H1 (cell line): ENCODE measurements around the gene LRRC45. TPM values are rescaled to one million over a fixed set of nuclear protein-coding genes. Genes with fewer than 3 reads are reported as not detected.

ENCODE experiments used
- CTCF ChIA-PET: fragments of 300-600 bp; sonication (Branson Sonifier 250); formaldehyde crosslinking; loops from one replicate; lab custom pipeline; 2021; ENCODE audit not compliant: partially characterized antibody; lab: Charles Lee
- POLR2A ChIA-PET: fragments of 300-600 bp; sonication (Branson Sonifier 250); formaldehyde crosslinking; loops from one replicate; lab custom pipeline; 2021; ENCODE audit warnings: inconsistent platforms; ENCODE audit not compliant: partially characterized antibody; lab: Charles Lee
- DNase-seq, 2 experiments: peaks; one replicate each; pipeline versions ENCODE4 v3.0.0 to v3.0.0-alpha.2; 2010 to 2022; ENCODE audit warnings: low spot score in 2 of 2, low read depth in 1 of 2, mixed read lengths in 1 of 2
- FAIRE-seq: peaks from 2 replicates; lab custom pipeline; 2011; peaks lifted over from hg19 to GRCh38; lab: Jason Lieb, UNC
- H2AFZ ChIP-seq: 2 replicates; pipeline ENCODE4 v1.8.1; 2012; ENCODE audit warnings: low read length, inconsistent platforms
- H2AK5ac ChIP-seq: 2 replicates; pipeline ENCODE4 v1.6.1; 2013; ENCODE audit warnings: low read depth, low read length
- H2BK120ac ChIP-seq: replicated peaks from 2 replicates; pipeline ENCODE3; 2013; ENCODE audit warnings: low read depth, low read length, inconsistent platforms
- H2BK12ac ChIP-seq: 2 replicates; pipeline ENCODE4 v1.6.1; 2013; ENCODE audit warnings: low read depth, low read length
- H2BK15ac ChIP-seq: 2 replicates; pipeline ENCODE4 v1.6.1; 2013; ENCODE audit warnings: low read length
- H2BK20ac ChIP-seq: 2 replicates; pipeline ENCODE4 v1.6.1; 2013; ENCODE audit warnings: low read length
- H2BK5ac ChIP-seq: 2 replicates; pipeline ENCODE4 v1.6.1; 2013; ENCODE audit warnings: low read depth, low read length
- H3K14ac ChIP-seq: 2 replicates; pipeline ENCODE4 v1.6.1; 2013; ENCODE audit warnings: inconsistent platforms; ENCODE audit not compliant: insufficient read length
- H3K18ac ChIP-seq: 2 replicates; pipeline ENCODE4 v1.6.1; 2013; ENCODE audit warnings: low read length; ENCODE audit errors: extremely low read depth
- H3K23ac ChIP-seq: 2 replicates; pipeline ENCODE4 v1.6.1; 2013; ENCODE audit warnings: inconsistent platforms; ENCODE audit not compliant: insufficient read length
- H3K23me2 ChIP-seq: 2 replicates; pipeline ENCODE4 v1.6.1; 2013; ENCODE audit warnings: low read depth, low read length
- H3K27ac ChIP-seq: 2 replicates; pipeline ENCODE4 v1.6.1; 2011; ENCODE audit warnings: low read depth, low read length, inconsistent platforms
- H3K27me3 ChIP-seq, 4 experiments: replicated peaks in 1 of 4; 1 replicate in 1 of 4; 2 replicates in 3 of 4; pipeline versions ENCODE4 v1.6.1 to v1.8.1; 2011 to 2013; ENCODE audit warnings: low read length in 3 of 4, mild to moderate bottlenecking in 3 of 4, inconsistent platforms in 2 of 4, mixed read lengths in 2 of 4, moderate library complexity in 1 of 4; ENCODE audit not compliant: control insufficient read depth in 3 of 4, insufficient read depth in 3 of 4; ENCODE audit errors: extremely low read depth in 1 of 4
- H3K36me3 ChIP-seq, 4 experiments: 2 replicates each; pipeline versions ENCODE4 v1.6.1 to v1.8.1; 2011 to 2013; ENCODE audit warnings: mild to moderate bottlenecking in 4 of 4, low read length in 3 of 4, moderate library complexity in 2 of 4, control low read depth in 1 of 4, inconsistent platforms in 1 of 4; ENCODE audit not compliant: insufficient read depth in 4 of 4, control insufficient read depth in 2 of 4
- H3K4ac ChIP-seq: replicated peaks from 2 replicates; pipeline ENCODE3; 2013; ENCODE audit warnings: low read length, low read depth, mixed read lengths, inconsistent platforms; ENCODE audit not compliant: insufficient read length
- H3K4me1 ChIP-seq, 4 experiments: replicated peaks in 1 of 4; 1 replicate in 1 of 4; 2 replicates in 3 of 4; pipeline versions ENCODE4 v1.6.1 to v1.8.1; 2011 to 2013; ENCODE audit warnings: low read length in 3 of 4, inconsistent platforms in 2 of 4, mixed read lengths in 1 of 4; ENCODE audit not compliant: insufficient read depth in 4 of 4, control insufficient read depth in 3 of 4
- H3K4me2 ChIP-seq, 2 experiments: 2 replicates each; pipeline versions ENCODE4 v1.6.1 to v1.8.1; 2011 to 2013; ENCODE audit warnings: low read depth in 2 of 2, low read length in 2 of 2, control low read depth in 1 of 2, inconsistent platforms in 1 of 2, mild to moderate bottlenecking in 1 of 2; ENCODE audit not compliant: insufficient read depth in 1 of 2
- H3K4me3 ChIP-seq, 4 experiments: fragments of 200-600, 300-600 bp in 1 of 4; sonication (generic), shearing (Covaris generic), sonication (Bioruptor Twin) in 1 of 4; 2 replicates each; pipeline versions ENCODE4 v1.5.1 to v1.8.1; 2011 to 2016; ENCODE audit warnings: low read length in 4 of 4, low read depth in 3 of 4, control low read depth in 2 of 4, inconsistent platforms in 2 of 4, mild to moderate bottlenecking in 2 of 4, mixed read lengths in 1 of 4, moderate library complexity in 1 of 4; ENCODE audit not compliant: insufficient read depth in 2 of 4; ENCODE audit errors: extremely low read depth in 1 of 4
- H3K56ac ChIP-seq: replicated peaks from 2 replicates; pipeline ENCODE3; 2013; ENCODE audit warnings: low read depth, mild to moderate bottlenecking, mixed read lengths, low read length, inconsistent platforms; ENCODE audit not compliant: insufficient read length
- H3K79me1 ChIP-seq: 2 replicates; pipeline ENCODE4 v1.6.1; 2013; ENCODE audit warnings: low read depth, low read length, control low read depth
- H3K79me2 ChIP-seq, 2 experiments: 2 replicates each; pipeline versions ENCODE4 v1.6.1 to v1.8.1; 2012 to 2013; ENCODE audit warnings: low read length in 2 of 2, mild to moderate bottlenecking in 2 of 2, inconsistent platforms in 1 of 2; ENCODE audit not compliant: insufficient read depth in 2 of 2, control insufficient read depth in 1 of 2
- H3K9ac ChIP-seq, 4 experiments: replicated peaks in 1 of 4; 1 replicate in 1 of 4; 2 replicates in 3 of 4; pipeline versions ENCODE4 v1.6.1 to v1.8.1; 2011 to 2013; ENCODE audit warnings: low read depth in 3 of 4, low read length in 3 of 4, control low read depth in 2 of 4, mild to moderate bottlenecking in 2 of 4, moderate library complexity in 2 of 4, inconsistent platforms in 1 of 4; ENCODE audit errors: extremely low read depth in 1 of 4
- H3K9me3 ChIP-seq, 2 experiments: 2 replicates each; pipeline versions ENCODE4 v1.6.1 to v1.8.1; 2012 to 2013; ENCODE audit warnings: mild to moderate bottlenecking in 2 of 2, moderate library complexity in 2 of 2, control low read depth in 1 of 2, inconsistent platforms in 1 of 2, low read depth in 1 of 2, low read length in 1 of 2, mixed read lengths in 1 of 2; ENCODE audit not compliant: insufficient read depth in 2 of 2
- H4K20me1 ChIP-seq, 2 experiments: replicated peaks in 1 of 2; 2 replicates each; pipeline versions ENCODE3 to v1.8.1; 2011 to 2013; ENCODE audit warnings: inconsistent platforms in 2 of 2, low read length in 2 of 2, mild to moderate bottlenecking in 1 of 2; ENCODE audit not compliant: insufficient read depth in 2 of 2, control insufficient read depth in 1 of 2
- H4K5ac ChIP-seq: 2 replicates; pipeline ENCODE4 v1.6.1; 2013; ENCODE audit warnings: low read length, low read depth, mixed read lengths, inconsistent platforms; ENCODE audit not compliant: insufficient read length
- H4K8ac ChIP-seq: 2 replicates; pipeline ENCODE4 v1.8.0; 2013; ENCODE audit warnings: mild to moderate bottlenecking, moderate library complexity, low read length, inconsistent platforms; ENCODE audit not compliant: insufficient read depth; ENCODE audit errors: extremely low read depth
- H4K91ac ChIP-seq: replicated peaks from 2 replicates; pipeline ENCODE3; 2013; ENCODE audit warnings: low read length, mixed read lengths, inconsistent platforms; ENCODE audit not compliant: insufficient read length
- CTBP2 ChIP-seq: IDR thresholded peaks from 2 replicates; pipeline ENCODE4 v1.7.0; 2011; ENCODE audit warnings: borderline replicate concordance, mild to moderate bottlenecking, moderate library complexity, mixed read lengths, low read length; ENCODE audit not compliant: insufficient read depth, insufficient read length
- POLR2AphosphoS5 ChIP-seq: IDR thresholded peaks from 2 replicates; pipeline ENCODE4 v1.6.1; 2011; ENCODE audit warnings: low read depth, low read length
- WGBS, 2 experiments: shearing (Covaris generic) in 1 of 2; methylation state at CpG; one replicate each; pipeline versions ENCODE4 v1.1.6 to v1.1.7; 2013 to 2015; ENCODE audit warnings: low lambda C conversion rate in 2 of 2, mixed read lengths in 2 of 2, inconsistent platforms in 1 of 2, low coverage in 1 of 2, missing lambda C conversion rate in 1 of 2; ENCODE audit not compliant: insufficient replicate concordance in 2 of 2, insufficient coverage in 1 of 2, insufficient read length in 1 of 2; ENCODE audit errors: extremely low coverage in 1 of 2, missing lambda C conversion rate in 1 of 2; 5-methylcytosine and 5-hydroxymethylcytosine counted together
- polyA plus RNA-seq, 7 experiments: library from polyadenylated mRNA; depleted of rRNA in 3 of 7; stranded (reverse) in 5 of 7; unstranded in 2 of 7; fragments of >200 nt in 5 of 7; fragments of 200-250 nt in 2 of 7; gene quantifications; 1 replicate in 5 of 7; 2 replicates in 1 of 7; 4 replicates in 1 of 7; pipeline versions ENCODE4 v1.2.1 to v1.2.3, GENCODE V29; 2011 to 2013; ENCODE audit warnings: missing spikeins in 2 of 7, mixed read lengths in 2 of 7
- total RNA-seq: library from RNA; stranded (reverse); fragmentation: NEBNext Ultra II Directional; extraction: Animal tissue kit (Norgen Biotek cat#: 25700); gene quantifications from 2 replicates; pipeline ENCODE4 v1.2.1, GENCODE V29; 2021

Gene LRRC45
- total and polyA plus RNA-seq, 2 of the 8 experiments (the other 6 are each of a cell fraction or from before 2014, with no cell fraction given) = 11.5 to 29.0 TPM

- H2BK15ac ChIP-seq = no peak overlapping the region
- H3K14ac ChIP-seq = no peak overlapping the region
- no peak overlapping the region for H4K91ac ChIP-seq
- no peak overlapping the region for H2BK20ac ChIP-seq
- no peaks in the 10 kb centered on the region for H3K79me2 ChIP-seq
- H3K18ac ChIP-seq = no peak overlapping the region
- H2AFZ ChIP-seq = no peak overlapping the region
- TF ChIP-seq CTBP2 (no peak), POLR2AphosphoS5 (peak; percentile 36; the same call in 1 of the 2 replicates)
- no peak overlapping the region for H3K9ac ChIP-seq
- no peak overlapping the region for H3K23ac ChIP-seq
- WGBS, 2 experiments = 91% methylated on average over 33 of the region's 34 CpGs; no CpG with 5 or more reads in 1 of the 2 experiments
- H2BK12ac ChIP-seq = no peak overlapping the region
- H2AK5ac ChIP-seq = no peak overlapping the region
- peaks cover 0 to 11% of the 10 kb centered on the region in 2 experiments for H4K20me1 ChIP-seq
- ChIA-PET POLR2A (interaction anchor here (0.9 to 16.2 kb wide), 17 partner anchors 4 to 127 kb away, joined by 3 to 161 read pairs (median 5); partner anchors contain the start of genes DUS1L, GPS1, RAC3 and RFNG), CTCF (interaction anchor here (0.6 to 1.6 kb wide), 8 partner anchors 9 to 432 kb away, joined by 3 to 9 read pairs (median 4); partner anchors contain the start of genes DCXR, GPS1 and RFNG)
- H3K4ac ChIP-seq = no peak overlapping the region
- no peak overlapping the region for H3K56ac ChIP-seq
- no peaks in the 10 kb centered on the region for H3K9me3 ChIP-seq
- no peak for DNase-seq
- H4K8ac ChIP-seq = peak overlapping the region; percentile 41; the same call in 1 of the 2 replicates
- H3K36me3 ChIP-seq = peaks cover 10 to 27% (median 22%) of the 10 kb centered on the region in 4 experiments; a peak in 5 of 8 replicates
- no peak overlapping the region for H2BK120ac ChIP-seq
- no peak overlapping the region for H4K5ac ChIP-seq
- peaks cover 8% of the 10 kb centered on the region; the same call in 1 of the 2 replicates for H3K23me2 ChIP-seq
- no peak overlapping the region for H2BK5ac ChIP-seq
- no peaks in the 10 kb centered on the region for H3K27me3 ChIP-seq
- H3K4me1 ChIP-seq = peaks cover 0 to 9% (median 5%) of the 10 kb centered on the region in 4 experiments; a peak in 5 of 7 replicates
- no peak for FAIRE-seq
- H3K27ac ChIP-seq = no peak overlapping the region
- no peak overlapping the region for H3K4me3 ChIP-seq
- H3K79me1 ChIP-seq = peaks cover 5% of the 10 kb centered on the region; the same call in 1 of the 2 replicates
- H3K4me2 ChIP-seq = no peak overlapping the region
Measured at GRCh38 chr17:82061047-82061925, 38.2 kb downstream of the LRRC45 start.
